Suprapubic skin (tissue), 4 donors: ENCODE measurements around the gene LSP1. TPM values are rescaled to one million over a fixed set of nuclear protein-coding genes. Genes with fewer than 3 reads are reported as not detected.

Experiments
- DNase-seq, 2 donors: peaks; one replicate each; pipeline ENCODE4 v3.0.0-alpha.2; 2019; ENCODE audit warnings: low spot score in 2 of 2
- H3K27ac ChIP-seq: fragments of 200-600 bp; sonication (generic); one replicate; pipeline ENCODE4 v1.5.1; 2019
- H3K27me3 ChIP-seq: fragments of 200-600 bp; sonication (generic); one replicate; pipeline ENCODE4 v1.5.1; 2019
- H3K36me3 ChIP-seq: fragments of 200-600 bp; sonication (generic); one replicate; pipeline ENCODE4 v1.5.1; 2019
- H3K4me1 ChIP-seq: fragments of 200-600 bp; sonication (generic); one replicate; pipeline ENCODE4 v1.5.1; 2019
- H3K4me3 ChIP-seq: fragments of 200-600 bp; sonication (generic); one replicate; pipeline ENCODE4 v1.5.1; 2019; ENCODE audit warnings: mild to moderate bottlenecking
- H3K9me3 ChIP-seq: fragments of 200-600 bp; sonication (generic); one replicate; pipeline ENCODE4 v1.5.1; 2019
- EP300 ChIP-seq: sonication (generic); formaldehyde crosslinking; IDR thresholded peaks from one replicate; pipeline ENCODE4 v1.6.1; 2017; ENCODE audit warnings: antibody characterized with exemption
- POLR2A ChIP-seq, 2 donors: fragments of 450-650 bp; IDR thresholded peaks; one replicate each; pipeline ENCODE4 v1.6.1; 2017; ENCODE audit warnings: antibody characterized with exemption in 2 of 2, mild to moderate bottlenecking in 2 of 2, moderate library complexity in 2 of 2
- POLR2AphosphoS5 ChIP-seq, 3 donors: sonication (generic); formaldehyde crosslinking; IDR thresholded peaks; one replicate each; pipeline ENCODE4 v1.6.1; 2017; ENCODE audit warnings: antibody characterized with exemption in 3 of 3
- WGBS: methylation state at CpG from one replicate; pipeline ENCODE4 v1.1.5; 2018; 5-methylcytosine and 5-hydroxymethylcytosine counted together
- total RNA-seq, 4 donors: library from RNA; depleted of rRNA; stranded (reverse); fragments of >200 nt; gene quantifications; one replicate each; pipeline ENCODE4 v1.1.0, GENCODE V29; 2016
- TF ChIP-seq, protein P1 (sequence below), 2 donors: fragments of 200-600 bp in 1 of 2; fragments of 450-650 bp in 1 of 2; sonication (generic) in 1 of 2; IDR thresholded peaks; one replicate each; pipeline ENCODE4 v1.5.1; 2016 to 2019; ENCODE audit warnings: antibody characterized with exemption in 2 of 2, mild to moderate bottlenecking in 1 of 2, moderate library complexity in 1 of 2

LSP1 gene
- total RNA-seq, 4 donors from 2014 or later: 70.4 to 134 (median 107) TPM

DNA sequence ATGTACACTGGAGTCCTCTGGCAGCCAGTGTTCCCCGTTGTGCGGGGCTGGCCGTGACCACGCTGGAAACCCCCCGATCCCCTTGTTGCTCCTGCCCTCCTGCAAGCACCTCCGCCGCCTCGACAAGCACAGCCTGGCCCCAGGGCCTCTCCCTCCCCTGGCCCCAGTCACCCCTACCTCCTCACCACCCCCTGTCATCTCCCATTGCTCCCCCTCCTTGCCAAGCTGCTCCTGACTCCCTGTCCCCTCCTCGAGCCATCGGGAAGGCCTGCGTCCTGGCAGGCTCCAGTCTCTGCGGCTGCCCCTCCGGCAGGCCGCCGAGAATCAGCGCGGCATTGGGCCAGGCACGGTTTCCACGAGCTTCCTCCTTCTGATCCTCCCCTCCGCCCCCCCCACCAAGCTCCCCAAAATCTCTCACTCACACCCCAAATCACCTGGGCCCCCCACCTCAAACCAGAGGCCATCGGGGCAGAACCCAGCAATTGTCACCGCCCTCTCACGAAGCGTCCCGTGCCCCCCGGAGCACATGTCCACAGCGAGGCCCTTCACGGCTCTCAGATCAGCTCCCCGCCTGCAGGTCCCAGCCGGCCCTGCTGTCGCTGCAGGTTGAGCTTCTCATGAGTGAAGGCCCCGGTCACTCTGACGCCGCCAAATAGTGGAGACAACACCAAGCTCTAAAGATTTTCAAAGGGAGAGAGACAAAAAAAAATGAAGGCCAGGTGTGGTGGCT lies 5.7 kb upstream of the LSP1 start:
- H3K27ac ChIP-seq: no peak overlapping the region
- H3K9me3 ChIP-seq: no peaks in the 10 kb centered on the region
- H3K36me3 ChIP-seq: no peaks in the 10 kb centered on the region
- 87% methylated on average over 26 of the region's 34 CpGs for WGBS
- no peaks in the 10 kb centered on the region for H3K27me3 ChIP-seq
- TF ChIP-seq, protein P1, sequence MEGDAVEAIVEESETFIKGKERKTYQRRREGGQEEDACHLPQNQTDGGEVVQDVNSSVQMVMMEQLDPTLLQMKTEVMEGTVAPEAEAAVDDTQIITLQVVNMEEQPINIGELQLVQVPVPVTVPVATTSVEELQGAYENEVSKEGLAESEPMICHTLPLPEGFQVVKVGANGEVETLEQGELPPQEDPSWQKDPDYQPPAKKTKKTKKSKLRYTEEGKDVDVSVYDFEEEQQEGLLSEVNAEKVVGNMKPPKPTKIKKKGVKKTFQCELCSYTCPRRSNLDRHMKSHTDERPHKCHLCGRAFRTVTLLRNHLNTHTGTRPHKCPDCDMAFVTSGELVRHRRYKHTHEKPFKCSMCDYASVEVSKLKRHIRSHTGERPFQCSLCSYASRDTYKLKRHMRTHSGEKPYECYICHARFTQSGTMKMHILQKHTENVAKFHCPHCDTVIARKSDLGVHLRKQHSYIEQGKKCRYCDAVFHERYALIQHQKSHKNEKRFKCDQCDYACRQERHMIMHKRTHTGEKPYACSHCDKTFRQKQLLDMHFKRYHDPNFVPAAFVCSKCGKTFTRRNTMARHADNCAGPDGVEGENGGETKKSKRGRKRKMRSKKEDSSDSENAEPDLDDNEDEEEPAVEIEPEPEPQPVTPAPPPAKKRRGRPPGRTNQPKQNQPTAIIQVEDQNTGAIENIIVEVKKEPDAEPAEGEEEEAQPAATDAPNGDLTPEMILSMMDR (IDR thresholded peaks at IDR 0.05): no peak
- TF ChIP-seq EP300: no peak
- TF ChIP-seq POLR2AphosphoS5 (IDR thresholded peaks at IDR 0.05): no peak
- no peak for TF ChIP-seq POLR2A (IDR thresholded peaks at IDR 0.05)
- H3K4me1 ChIP-seq: peaks cover 25% of the 10 kb centered on the region
- no peak overlapping the region for H3K4me3 ChIP-seq
- no peak for DNase-seq

DNA sequence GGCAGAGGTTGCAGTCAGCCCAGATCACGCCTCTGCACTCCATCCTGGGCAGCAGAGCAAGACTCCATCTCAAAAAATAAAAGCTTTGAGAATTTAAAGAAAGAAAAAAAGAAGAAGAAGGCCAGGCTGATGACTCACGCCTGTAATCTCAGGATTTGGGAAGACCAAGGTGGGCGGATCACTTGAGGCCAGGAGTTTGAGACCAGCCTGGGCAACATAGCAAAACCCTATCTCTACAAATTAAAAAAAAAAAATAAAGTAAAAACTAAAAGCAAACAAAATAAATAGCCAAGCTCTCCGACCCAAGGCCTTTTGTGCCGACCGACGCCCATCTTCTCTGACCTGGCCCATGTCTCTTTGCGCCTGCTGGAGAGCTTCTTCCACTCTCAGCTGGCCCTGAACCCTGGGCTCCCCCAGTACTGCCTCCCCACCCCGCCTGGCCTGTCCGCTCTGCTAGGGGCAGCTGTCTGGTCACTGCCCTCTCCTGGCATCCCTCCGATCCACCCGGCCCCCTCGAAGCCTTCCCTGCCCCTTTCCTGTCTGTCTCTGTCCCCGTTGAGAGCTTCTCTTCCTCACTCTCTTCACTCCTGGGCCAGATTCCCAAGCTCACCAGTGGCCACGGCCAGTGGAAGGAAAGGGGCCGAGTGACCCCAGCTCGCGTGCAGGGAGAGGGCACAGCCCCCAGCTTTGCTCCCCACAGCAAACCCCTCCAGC lies 4.8 kb upstream of the LSP1 start:
- H3K4me1 ChIP-seq: peaks cover 16% of the 10 kb centered on the region
- TF ChIP-seq POLR2AphosphoS5 (IDR thresholded peaks at IDR 0.05): no peak
- no peak for TF ChIP-seq POLR2A (IDR thresholded peaks at IDR 0.05)
- TF ChIP-seq, protein P1 (IDR thresholded peaks at IDR 0.05): no peak
- no peak for TF ChIP-seq EP300
- H3K4me3 ChIP-seq: no peak overlapping the region
- DNase-seq: no peak
- WGBS: 92% methylated on average over 18 of the region's 18 CpGs
- no peak overlapping the region for H3K27ac ChIP-seq
- H3K36me3 ChIP-seq: no peaks in the 10 kb centered on the region
- no peaks in the 10 kb centered on the region for H3K9me3 ChIP-seq
- H3K27me3 ChIP-seq: no peaks in the 10 kb centered on the region

DNA sequence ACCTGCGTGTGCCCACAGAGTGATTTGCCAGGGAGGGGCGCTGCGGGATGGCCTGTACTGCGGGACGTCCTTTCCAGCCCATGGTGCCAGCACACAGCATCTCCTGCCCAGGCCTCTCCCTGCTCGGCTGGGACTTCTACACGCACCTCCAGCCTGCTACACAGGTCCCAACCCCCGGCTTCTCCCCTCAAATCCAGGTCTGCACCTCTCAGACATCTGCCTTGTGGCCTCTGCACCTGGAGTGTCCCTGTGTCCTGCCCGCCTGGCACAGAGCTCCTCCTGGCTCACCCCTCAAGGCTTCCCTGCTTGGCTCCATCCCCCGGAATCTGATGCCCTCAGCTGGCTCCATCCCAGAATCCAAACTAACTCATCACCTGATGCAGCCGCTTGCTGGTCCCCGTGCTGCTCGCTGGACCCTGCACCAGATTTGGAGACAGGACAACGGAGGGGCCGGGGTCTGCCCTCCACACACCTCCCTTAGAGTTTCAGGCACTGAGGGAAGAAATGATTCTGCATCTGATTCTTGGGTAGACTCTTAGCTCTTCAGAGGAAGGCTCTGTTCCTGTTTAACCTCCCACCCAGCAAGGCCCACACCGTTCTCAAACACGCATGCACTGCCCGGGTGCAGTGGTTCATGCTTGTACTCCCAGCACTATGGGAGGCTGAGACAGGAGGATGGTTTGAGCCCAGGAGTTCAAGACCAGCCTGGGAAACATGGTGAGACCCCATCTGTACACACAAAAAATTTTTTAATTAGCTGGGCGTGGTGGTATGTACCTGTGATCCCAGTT lies 4.0 kb upstream of the LSP1 start:
- H3K4me3 ChIP-seq: no peak overlapping the region

DNA sequence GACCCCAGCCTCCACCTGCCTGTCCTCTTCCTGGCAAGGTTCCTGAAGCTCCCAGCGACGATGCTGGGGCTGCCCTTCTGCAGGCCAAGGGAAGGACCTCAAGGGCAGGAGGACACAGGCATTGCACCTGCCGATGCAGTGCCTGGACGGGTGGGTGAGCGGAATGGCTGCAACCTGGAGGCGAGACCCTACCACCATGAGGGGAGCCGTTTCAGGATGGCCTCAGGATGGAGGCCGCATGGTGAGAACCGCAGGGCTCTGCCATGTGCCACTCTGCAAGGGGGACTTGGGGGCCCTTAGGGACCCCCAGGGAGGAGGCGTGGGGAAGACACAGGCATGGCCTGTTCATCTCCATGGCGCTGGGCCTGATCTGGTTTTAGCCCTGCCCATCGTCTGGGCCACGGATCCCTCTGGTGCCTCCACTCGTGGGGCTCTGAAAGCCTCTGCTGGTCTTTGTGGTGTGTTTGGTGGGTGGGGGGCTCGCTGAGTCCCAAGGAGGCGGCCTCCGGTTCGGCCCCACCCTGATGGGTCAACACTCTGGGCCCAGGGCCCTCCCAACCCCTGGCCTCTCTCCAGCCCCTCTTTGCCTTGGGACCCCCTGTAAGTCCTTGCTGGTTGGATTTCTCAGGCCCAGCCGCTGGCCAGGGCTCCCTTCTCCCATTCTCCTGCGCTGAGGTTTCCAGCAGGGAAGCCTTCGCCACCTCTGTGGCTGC lies 1.3 kb upstream of the LSP1 start:
- Histone ChIP-seq H3K4me3 (no peak overlapping the region), H3K9me3 (no peaks in the 10 kb centered on the region), H3K4me1 (no peaks in the 10 kb centered on the region), H3K36me3 (no peaks in the 10 kb centered on the region), H3K27ac (no peak overlapping the region), H3K27me3 (no peaks in the 10 kb centered on the region)
- TF ChIP-seq POLR2AphosphoS5 (IDR thresholded peaks at IDR 0.05) (no peak), POLR2A (IDR thresholded peaks at IDR 0.05) (no peak), EP300 (no peak)
- TF ChIP-seq, protein P1 (IDR thresholded peaks at IDR 0.05): no peak
- DNase-seq: no peak
- 95% methylated on average over 14 of the region's 21 CpGs for WGBS

More for the DNA sequence above, 4.0 kb upstream of the LSP1 start:
- H3K9me3 ChIP-seq: no peaks in the 10 kb centered on the region
- DNase-seq: no peak
- 90% methylated on average over 18 of the region's 19 CpGs for WGBS
- no peak for TF ChIP-seq POLR2A (IDR thresholded peaks at IDR 0.05)
- TF ChIP-seq POLR2AphosphoS5 (IDR thresholded peaks at IDR 0.05): no peak
- TF ChIP-seq, protein P1 (IDR thresholded peaks at IDR 0.05): no peak
- TF ChIP-seq EP300: no peak
- H3K27me3 ChIP-seq: no peaks in the 10 kb centered on the region
- no peaks in the 10 kb centered on the region for H3K36me3 ChIP-seq
- H3K27ac ChIP-seq: no peak overlapping the region
- peaks cover 13% of the 10 kb centered on the region for H3K4me1 ChIP-seq
